DND-41 (cell line): Measurements from ENCODE around the gene PRSS33.

Experiments used
- CTCF ChIP-seq: IDR thresholded peaks from 2 replicates; pipeline ENCODE4 v1.5.1; 2012; ENCODE audit warnings: borderline replicate concordance, low read length, moderate library complexity, mild to moderate bottlenecking; ENCODE audit not compliant: poor library complexity, severe bottlenecking; ENCODE audit errors: extremely low read depth
- EZH2 ChIP-seq: IDR thresholded peaks from 3 replicates; pipeline ENCODE4 v1.6.1; 2012; ENCODE audit warnings: borderline replicate concordance, low read depth, mild to moderate bottlenecking, moderate library complexity, low read length, inconsistent platforms; ENCODE audit not compliant: severe bottlenecking

- TF ChIP-seq CTCF (no peak), EZH2 (no peak)
Observed at GRCh38 chr16:2737238-2737605, 50.1 kb downstream of the PRSS33 start.
